ENCODE data around the gene ATP2B2. TPM values are rescaled to one million over a fixed set of nuclear protein-coding genes. Genes with fewer than 3 reads are reported as not detected.

The ATP2B2 gene

Small RNA genes lying within 50 kb of the gene (small RNA-seq; reads per million reads assigned to genes)
- gene MIR378B (ENCODE audit: insufficient read depth) (3.9 reads per million, percentile 6 among the genes with 10 or more reads in this experiment), gene MIR885 (ENCODE audit: insufficient read depth) (not detected), gene RF02126 (ENCODE audit: insufficient read depth) (not detected)
